ENCODE data around the gene ESRRG.

ESRRG gene

DNA sequence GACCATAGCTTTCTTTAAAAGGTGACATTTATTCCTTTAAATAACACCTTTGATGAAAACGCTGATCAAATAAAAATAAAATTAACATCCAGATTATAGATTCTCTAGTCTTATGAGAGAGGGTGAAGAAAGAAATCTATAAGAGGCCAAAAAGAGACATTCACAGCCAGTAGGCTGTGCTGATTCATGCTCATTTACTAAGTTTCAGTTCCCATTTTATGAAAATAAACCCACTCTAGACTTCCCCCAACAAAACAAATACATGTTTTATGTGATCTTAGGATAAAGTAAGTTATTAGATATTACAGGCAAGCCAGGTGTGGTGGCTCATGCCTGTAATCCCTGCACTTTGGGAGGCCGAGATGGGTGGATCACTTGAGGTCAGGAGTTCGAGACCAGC, 21.1 kb downstream of the ESRRG start:
- DNase-seq = no peak

DNA sequence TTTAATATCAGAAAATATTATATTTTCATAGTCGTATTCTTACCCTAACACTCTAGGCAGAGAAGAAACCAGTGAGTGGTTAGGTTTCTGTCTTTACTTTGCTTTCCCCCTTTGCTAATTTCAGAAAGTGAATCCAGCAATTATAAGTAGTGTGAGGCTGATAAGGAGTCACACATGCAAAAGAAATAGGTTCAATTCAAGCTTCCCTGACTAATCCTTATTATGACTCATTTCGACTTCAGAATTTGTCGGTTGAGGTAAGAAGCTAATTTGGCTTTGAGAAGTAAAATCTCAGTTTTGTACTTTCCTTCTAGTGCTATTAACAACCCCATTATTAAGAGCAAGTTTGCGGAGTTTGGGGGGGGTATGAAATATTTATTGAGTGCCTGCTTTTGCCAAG, 22.4 kb downstream of the ESRRG start:
- no peak for DNase-seq

DNA sequence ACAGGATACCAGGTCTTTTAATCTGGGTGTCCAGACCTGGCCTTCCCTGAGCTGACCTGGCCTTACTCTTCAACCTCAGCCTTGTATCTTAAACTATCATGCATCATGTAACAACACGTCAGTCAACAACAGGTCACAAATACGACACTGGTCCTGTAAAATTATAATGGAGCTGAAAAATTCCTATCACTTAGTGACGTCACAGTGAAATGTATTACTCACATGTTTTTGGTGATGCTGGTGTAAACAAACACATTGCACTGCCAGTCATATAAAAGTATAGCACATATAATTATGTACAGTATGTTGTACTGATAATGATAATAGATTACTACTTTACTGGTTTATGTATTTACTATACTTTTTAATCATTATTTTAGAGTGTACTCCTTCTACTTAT, 31.5 kb downstream of the ESRRG start:
- DNase-seq = no peak

- no peak for DNase-seq
Observed at GRCh38 chr1:216690603-216691002, 32.6 kb downstream of the ESRRG start.

DNA sequence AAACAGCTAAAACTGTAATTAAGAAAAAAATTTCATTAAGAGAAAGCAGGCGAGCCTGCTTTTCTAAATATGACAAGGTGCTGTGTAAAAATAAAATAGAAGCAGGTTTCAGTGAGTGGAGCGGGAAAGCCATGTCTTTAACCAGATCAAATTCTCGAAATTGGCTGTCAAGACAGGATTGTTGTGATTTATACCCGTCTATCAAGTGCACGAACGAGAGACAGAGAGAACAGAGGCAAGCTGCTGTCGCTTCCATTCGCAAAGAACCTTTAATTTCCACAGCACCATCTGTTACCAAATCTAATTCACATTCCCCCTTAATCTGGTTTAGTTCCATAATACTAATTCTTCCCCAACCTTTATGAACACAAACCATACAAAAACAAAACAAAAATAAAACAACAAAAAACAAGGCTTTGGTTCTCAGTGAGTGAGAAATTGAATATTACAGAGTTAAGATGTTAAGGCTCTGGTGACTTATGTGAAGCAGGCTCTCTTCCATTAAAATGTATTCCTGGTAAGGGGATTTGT, 35.0 kb downstream of the ESRRG start:
- DNase-seq = no peak

GRCh38 chr1:216686860-216687766, 36.1 kb downstream of the ESRRG start:
- no peak for DNase-seq

- DNase-seq = no peak
Observed at GRCh38 chr1:216682752-216683151, 40.5 kb downstream of the ESRRG start.

GRCh38 chr1:216679108-216679507, 44.1 kb downstream of the ESRRG start:
- no peak for DNase-seq

DNA sequence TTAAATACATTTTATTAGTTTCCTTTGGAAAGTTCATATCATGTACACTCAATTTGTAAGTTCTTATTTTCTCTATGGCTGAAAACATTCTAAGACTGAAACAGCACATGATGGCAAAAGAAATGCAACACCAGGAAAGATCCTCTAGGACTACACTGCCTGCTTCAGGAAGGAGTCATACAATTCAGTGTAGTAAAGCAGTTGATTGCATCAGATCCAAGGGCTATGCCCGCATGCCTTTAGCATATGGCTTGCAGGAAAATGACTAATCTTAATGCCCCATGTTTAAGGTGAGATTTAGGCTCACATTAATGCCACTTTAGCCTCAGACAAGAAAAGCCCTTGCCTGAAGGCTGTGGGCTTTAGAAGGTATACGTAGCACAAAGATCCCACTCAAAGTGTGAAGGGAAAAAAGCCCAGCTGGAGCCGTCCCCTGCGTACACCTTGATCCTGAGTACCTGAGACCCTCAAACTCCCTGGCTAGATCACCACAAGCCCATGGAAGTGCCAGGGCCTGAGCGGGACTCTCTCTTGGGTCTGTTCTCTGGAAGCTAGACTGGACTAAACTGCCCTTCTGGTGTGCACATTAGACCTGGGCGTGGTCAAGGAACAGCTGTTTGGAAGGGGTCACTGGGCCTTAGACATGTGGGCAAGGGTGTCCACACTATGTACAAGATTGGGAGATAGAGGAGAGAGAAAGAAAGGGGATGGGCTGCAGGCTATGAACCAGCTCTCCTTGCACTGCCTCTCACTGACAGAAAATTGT, 52.9 kb downstream of the ESRRG start:
- DNase-seq = no peak

- DNase-seq = no peak
Observed at GRCh38 chr1:216666441-216666840, 56.8 kb downstream of the ESRRG start.

DNA sequence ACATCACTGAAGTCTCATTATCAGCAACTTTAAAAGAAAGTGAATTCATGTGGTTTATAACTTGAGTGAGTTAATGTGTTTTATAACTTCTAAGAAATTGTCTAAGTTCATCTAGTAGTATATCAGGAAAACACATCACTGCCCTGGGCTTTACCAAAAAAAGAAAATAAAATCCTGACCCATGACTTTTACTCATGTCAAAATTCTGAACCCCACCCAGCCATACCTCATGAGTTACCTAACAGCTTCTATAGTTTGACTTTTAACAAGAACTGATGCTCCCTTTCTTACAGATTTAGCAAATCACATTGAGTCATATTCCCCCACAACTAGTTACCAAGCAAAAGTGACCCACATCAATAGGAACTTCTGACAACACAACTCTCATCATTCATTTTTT, 57.4 kb downstream of the ESRRG start:
- DNase-seq = no peak

- DNase-seq = no peak
Observed at GRCh38 chr1:216665406-216665805, 57.8 kb downstream of the ESRRG start.

- no peak for DNase-seq
Observed at GRCh38 chr1:216662681-216663080, 60.5 kb downstream of the ESRRG start.

DNA sequence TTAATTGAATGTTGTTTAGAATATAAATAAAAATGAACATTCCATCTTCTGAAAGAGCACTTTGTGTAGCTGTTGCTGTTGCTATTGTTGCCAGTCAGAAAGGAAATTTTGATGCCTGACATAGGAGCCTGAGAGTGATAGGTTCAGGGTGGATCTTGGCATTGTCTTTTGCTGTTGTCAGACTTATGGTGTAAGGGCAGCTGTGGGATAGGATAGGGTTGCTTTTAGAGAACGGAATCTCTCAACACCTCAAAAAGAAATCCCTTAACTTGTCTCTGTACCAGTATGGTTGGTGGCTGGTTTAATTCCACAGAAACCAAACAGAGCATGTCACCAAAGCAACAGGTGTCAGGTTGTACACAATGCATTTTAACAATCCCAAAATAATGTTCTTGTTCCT, 62.7 kb downstream of the ESRRG start:
- DNase-seq = no peak

DNA sequence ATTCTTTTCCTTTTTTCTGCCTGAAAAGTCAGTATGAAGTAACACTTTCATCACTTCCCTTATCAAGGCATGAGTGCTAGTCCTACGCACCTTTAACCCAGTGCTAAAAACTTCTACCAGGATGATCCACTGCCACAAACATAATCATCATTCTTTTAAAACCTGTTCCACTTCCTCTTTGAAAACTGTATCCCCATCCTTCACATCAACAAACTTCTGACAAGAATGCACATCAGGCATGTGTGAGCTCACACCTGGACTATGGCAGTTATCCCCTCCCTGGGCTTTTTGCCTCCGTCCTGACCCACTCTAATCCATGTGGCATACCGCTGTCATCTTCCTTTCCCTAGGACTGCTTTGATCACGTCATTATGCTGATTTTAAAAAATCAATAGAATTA, 70.2 kb downstream of the ESRRG start:
- DNase-seq = no peak

DNA sequence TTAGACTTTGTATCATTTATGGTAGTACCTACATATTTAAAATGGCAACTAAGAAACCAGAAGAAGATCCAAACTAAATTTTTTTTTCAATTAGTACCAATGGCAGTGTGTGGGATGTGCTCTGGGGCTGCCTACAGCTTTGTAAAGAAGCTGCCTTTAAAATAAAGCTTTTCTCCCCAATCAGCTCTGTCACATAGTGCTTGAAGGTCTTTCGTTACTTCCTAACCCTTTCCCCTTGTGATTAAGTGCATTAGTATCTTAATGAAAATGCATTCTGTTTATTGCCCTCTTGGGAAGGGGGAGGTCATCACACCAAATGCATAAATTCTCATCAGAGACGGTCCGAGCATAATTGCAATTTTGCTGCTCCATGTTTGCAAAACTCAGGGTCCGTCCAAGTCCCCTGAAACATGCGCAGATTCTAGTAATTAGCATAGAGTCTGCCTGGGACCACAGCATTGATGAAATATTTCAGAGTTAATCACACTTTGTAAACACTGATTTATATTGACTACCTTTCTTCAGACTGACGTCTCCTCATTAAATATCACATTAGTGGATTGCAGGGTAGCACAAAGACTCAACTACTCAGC, 71.3 kb downstream of the ESRRG start:
- no peak for DNase-seq

DNA sequence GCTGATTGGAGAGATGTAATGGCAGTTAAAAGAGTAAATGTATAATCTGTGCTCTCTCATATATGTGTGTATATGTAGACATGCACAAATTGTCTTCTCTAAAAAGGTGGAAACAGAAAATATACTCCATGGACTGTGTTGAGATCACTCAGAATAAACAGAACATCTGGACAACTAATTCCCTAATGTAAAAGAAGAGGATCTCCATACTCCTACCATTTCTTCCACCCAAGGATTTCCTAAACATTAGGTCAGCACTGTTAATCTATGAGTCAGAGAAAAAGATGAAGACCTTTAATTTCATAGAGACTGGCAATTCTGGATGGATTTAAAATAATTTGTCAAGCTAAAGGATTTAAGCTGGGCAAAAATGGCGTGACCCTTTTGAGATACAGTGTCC, 80.1 kb downstream of the ESRRG start:
- no peak for DNase-seq

GRCh38 chr1:216641669-216642460, 81.4 kb downstream of the ESRRG start:
- no peak for DNase-seq

DNA sequence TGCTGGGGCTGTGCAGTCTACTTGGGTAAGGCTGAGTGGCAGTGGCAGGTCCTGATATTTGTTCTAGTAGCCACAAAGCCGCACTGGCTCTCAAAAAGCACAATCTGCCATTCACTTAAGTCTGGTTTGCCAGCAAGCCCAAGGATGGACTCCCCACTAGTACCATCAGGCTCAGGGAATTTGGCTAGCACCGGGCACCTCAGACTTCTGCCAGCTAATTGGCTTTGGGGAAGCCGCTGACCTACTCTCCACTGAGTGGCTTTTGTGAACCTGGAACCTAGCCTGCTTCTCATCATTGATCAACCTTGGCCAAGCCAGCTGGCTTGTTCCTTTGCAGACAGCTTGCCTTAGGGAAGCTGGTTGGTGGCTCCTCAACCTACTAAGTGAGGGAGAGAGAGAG, 83.1 kb downstream of the ESRRG start:
- DNase-seq = no peak

DNA sequence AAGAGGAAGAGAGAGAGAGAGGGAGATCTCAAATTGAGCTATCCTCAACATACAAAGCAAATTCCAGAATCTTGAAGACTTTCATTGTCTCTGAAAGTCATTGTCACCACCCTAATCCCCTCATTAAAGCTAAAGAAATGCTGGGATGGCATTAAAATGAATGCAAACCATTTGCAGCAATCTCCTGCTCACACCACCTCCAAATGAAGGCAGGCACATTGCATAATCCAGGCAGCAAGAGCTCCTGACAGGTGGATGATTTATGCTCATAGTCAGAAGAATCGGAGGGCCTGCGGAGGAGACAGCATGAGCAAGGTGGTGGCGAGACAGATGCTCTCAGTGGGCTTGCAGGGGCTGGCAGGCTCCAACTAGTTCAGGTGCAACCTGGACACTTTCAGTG, 90.2 kb downstream of the ESRRG start:
- DNase-seq = no peak

- DNase-seq = no peak
Observed at GRCh38 chr1:216630532-216630931, 92.7 kb downstream of the ESRRG start.

- no peak for DNase-seq
Observed at GRCh38 chr1:216627252-216627651, 96.0 kb downstream of the ESRRG start.

Measured in NK-92 treated with Interleukin-12 subunit alpha and Interleukin-12 subunit beta, amount 100 ng/mL, for 24 hours (cell line).